ENCODE measurements around the gene NDUFB1.

Gene NDUFB1

GRCh38 chr14:92099802-92100201, 21.7 kb downstream of the NDUFB1 start:
- no peak for DNase-seq (ENCODE audit: low spot score)
- no peak for FAIRE-seq

DNA sequence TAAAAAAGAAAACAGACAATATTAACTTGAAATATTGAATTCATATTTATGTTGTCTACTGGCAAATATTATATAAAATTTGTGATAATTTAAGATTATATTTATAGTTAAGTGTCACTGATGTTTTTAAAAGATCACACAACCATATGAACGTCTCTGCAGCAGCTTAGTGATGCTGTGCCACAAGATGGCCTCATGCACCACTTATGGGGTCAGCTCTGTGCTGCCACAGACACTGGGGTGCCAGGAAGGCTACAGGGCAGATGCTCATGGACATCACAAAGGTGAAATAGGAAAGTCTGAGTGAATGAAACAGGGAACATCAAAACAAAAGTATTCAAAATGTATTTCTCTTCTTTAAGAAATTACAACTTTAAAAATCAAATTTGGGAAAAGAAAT, 28.2 kb downstream of the NDUFB1 start:
- no peak for FAIRE-seq
- DNase-seq (ENCODE audit: low spot score) = no peak

DNA sequence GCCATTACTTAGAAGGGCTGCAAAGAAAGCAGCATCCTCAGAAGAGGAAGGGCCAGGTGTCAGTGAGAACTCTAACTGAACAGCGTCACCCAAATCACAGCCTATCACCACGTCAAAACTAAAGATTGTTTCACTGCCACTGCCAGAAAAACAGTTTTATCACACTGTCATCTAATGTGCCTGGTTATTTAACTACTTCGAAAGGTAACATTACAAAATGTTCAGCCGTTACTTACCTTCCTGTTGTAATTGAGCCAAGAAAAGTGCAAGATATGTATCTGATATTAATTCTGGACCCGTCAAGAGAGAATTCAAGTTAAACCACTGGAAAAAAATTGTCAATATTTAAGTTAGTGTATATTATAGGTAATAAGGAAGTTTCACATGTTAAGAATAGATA, 33.0 kb downstream of the NDUFB1 start:
- DNase-seq (ENCODE audit: low spot score) = no peak
- FAIRE-seq = no peak

- DNase-seq (ENCODE audit: low spot score) = no peak
- FAIRE-seq = no peak
Observed at GRCh38 chr14:92074555-92074954, 47.0 kb downstream of the NDUFB1 start.

All from urothelium cell line (cell line).